HG03432 (cell line): ENCODE data around the gene ITCH.

ENCODE experiments used
- ATAC-seq: cut with Tn5 transposase; IDR thresholded peaks from one replicate; pipeline ENCODE4 v1.9.1; 2021; ENCODE audit warnings: mild to moderate bottlenecking, moderate library complexity; ENCODE audit not compliant: unreplicated experiment

The ITCH gene

DNA sequence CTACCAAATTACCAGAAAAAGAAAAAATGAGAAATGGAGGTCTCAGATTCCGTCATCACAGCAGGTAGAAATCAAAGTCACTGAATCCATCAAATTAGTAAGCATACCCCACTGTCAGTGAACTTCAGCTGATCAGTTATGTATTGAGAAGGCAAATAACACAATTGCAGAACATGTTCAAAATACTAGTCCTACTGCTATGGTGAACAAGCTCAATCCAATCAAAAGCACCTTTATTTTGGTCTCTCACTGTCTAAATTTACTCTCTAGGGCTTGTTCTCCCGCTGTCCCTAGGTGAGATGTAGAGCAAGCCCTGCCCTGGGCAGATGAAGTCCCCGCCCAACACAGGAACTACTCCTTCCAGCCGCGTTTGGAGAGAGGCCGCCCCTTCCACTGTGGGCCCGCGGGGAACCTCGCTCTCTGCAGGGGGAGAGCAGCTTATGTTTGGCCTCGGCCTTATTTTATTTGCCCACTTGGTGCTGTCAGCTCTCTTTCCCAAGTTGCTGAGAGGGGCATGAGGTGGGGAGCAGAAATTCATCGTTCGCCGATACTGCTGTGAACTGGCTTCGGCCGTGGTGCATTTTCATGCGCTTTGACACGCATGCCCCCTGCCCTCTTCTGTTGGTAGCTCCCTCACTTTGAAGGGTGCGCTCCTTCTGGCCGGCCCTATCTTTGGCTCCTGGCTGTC, 181.2 kb downstream of the ITCH start:
- ATAC-seq, result no peak

- no peak for ATAC-seq
These were observed 183.7 kb downstream of the ITCH start for GRCh38 chr20:34546751-34547181.

GRCh38 chr20:34547844-34548613, 185.0 kb downstream of the ITCH start:
- no peak for ATAC-seq

- ATAC-seq, result no peak
These were observed 186.3 kb downstream of the ITCH start for GRCh38 chr20:34549291-34549928.

DNA sequence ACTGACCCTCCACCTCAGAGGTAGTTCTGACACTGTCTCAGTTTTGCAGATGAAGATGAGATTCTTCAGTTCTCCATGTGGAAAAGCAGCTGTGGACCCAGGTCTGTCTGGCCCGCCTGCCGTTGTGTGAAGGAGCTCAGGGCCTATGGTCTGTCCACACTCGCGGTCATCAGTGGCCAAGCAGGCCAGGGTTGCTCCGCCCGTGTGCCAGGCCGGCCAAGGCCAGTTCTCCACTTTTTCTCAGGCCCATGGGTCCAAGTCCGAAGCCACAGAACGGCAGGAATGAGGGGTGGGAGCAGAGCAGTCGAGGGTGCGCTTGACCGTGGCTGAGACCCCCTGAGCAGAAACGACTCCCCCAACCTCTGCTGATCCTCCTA, 186.8 kb downstream of the ITCH start:
- ATAC-seq, result no peak

DNA sequence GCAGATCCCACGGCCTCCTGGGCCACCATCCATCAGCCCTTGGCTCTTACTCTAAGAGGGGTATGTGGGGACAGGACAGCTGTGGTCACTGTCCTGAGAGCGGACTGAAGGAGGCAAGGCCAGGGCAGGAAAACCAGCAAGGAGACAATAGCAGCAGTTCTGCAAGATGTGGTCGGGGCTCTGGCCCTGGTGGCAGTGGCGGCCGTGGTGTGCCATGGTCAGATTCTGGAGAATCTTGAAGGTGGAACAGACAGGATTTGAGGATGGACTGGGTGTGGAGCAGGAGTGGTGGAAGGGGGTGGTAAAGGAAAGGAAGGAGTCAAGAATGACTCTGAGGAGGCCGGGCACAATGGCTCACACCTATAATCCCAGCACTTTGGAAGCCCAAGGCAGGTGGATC, 189.5 kb downstream of the ITCH start:
- ATAC-seq, result no peak

GRCh38 chr20:34553366-34553867, 190.3 kb downstream of the ITCH start:
- ATAC-seq, result no peak

- no peak for ATAC-seq
These were observed 194.9 kb downstream of the ITCH start for GRCh38 chr20:34557936-34558319.

DNA sequence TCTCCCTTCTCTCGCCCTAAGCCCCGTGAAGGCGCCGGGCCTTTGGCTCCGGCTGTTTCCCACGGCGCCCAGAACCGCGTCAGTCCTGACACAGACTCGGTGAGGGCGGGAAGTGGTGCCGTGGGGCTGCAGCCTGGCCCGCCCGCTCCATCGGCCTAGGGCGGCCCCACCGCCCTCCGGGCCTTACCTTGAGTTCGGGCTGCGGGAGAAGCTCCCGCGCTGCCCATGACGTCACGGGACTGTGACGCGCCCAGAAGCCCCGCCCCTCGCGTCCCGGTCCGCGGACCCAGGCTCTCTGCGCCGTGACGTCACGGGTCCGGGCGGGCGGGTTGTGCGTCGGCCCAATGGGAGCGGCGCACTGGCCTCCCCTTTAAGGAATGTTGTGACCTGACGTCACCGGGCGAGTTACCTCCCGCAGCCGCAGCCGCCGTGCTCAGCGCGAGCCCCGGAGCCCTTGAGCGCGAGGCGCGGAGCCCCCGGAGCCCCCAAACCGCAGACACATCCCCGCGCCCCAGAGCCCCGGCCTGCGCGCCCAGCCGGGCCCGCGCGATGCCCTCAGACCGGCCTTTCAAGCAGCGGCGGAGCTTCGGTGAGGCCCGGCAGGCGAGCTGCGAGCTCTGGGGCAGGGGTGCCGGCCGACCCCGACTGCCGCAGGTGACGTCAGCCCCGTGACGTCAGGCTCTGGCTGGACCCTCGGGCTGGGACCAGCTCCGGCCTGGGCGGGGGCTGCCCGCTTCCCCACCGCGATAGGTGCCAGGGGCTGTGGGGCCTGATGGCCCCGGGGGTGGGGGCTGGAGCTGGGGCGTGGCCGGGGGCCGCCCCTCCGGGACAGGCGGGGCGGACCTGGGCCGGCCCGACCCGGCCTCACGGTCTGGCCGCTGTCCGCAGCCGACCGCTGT, 195.5 kb downstream of the ITCH start, which contains the start of gene MAP1LC3A:
TSS of gene MAP1LC3A (plus strand) at position 399 of the 899 bp plus-strand sequence. CDS start at position 550, 151 bp downstream.
- peak; percentile 69 for ATAC-seq

DNA sequence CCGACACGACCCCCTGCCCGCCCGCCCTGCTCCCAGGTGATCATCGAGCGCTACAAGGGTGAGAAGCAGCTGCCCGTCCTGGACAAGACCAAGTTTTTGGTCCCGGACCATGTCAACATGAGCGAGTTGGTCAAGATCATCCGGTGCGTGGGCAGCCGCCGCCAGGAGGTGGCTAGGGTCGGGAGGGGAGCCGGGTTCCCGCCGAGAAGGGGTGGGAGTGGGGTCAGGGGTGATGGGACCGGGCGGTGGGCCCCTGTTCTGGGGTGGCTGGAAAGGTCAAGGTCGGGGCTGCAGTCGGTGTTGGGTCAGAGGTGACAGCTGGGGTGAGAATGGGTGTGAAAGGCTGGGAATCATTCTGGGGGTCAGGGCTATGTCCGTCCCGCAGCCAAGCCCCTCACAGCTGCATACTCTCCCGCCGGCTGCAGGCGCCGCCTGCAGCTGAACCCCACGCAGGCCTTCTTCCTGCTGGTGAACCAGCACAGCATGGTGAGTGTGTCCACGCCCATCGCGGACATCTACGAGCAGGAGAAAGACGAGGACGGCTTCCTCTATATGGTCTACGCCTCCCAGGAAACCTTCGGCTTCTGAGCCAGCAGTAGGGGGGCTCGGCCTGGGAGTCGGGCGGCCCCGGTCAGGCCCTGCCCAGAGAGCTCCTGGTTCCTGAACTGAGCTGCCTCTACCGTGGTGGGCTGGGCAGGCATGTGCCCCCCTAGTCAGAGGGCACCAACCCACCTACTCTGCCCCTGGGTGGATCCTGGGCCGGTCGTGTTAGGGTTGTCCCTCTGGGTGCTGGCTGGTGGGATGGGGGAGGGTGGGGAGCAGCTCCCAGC, 196.5 kb downstream of the ITCH start:
- no peak for ATAC-seq

GRCh38 chr20:34560141-34560523, 197.1 kb downstream of the ITCH start:
- ATAC-seq, result no peak

GRCh38 chr20:34560614-34561013, 197.5 kb downstream of the ITCH start:
- ATAC-seq, result no peak
